Stimulated activated CD4-positive, alpha-beta T cell treated with anti-CD3 and anti-CD28 coated beads, Interleukin-12 subunit alpha, Interleukin-12 subunit beta, amount 100 ng/mL, for 4 hours (primary cell): ENCODE results near the gene SBF2.
"Not testable (repeated sequence)": the region's sequence is repeated elsewhere in the genome, so short reads cannot be mapped to it uniquely, and the experiment has no call there.

Experiments used
- DNase-seq: peaks from one replicate; pipeline ENCODE4 v3.0.0-alpha.2; 2020

Gene SBF2

DNA sequence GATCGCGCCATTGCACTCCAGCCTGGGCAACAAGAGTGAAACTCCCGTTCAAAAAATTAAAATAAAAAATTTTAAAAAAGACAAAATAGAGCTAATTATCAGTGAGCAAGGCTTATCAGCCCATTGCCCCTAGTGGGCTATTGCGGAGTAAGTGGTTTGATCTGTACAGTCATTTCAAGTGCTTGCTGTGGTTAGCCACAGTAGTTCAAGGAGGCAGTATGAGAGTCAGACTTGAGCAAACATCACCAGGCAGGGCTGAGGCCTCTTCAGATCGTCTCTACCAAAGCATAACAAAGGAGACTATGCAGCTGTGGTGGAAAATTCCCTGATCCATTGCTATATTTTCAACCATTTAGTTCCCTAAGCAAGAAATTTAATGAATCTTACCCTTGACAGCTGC, 4.3 kb upstream of the SBF2 start:
- DNase-seq = no peak

DNA sequence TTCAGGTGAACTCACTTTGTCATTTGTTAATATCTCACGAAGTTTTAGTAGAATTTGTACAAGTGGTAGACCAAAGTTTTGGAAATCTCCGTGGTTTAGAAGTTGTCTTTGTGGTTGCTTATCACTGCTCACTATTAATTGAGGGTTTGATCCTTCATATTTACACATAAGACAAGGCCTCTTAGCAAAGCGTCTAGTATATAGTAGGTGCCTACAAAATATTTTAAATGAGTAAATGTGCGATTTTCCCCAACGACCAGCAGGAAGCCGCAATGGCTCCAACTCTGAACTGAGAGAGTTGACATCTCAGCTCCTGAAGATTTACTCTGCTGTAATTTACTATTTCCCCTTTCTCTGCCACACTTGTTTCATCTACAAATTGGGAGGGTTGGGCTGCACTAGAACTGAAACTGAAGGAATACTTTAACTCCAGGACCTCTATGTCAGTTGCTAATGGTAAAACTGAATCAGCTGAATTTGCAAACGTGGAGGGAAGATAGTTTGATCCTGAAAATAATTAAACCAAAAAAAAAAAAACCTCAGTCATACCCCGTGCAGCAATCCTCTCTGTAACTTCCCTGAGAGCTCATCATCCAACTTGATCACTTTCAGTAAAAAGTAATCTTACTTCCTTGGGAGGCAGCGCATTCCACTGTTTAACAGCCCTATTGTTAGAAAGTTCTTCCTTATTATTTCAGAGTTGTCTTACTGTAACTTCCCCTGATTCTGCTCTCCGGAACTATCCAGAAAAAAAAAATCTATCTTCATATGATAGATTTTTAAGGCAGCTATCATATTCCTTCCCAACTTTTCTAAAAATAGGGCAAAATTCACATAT, 1.3 kb upstream of the SBF2 start:
- DNase-seq = no peak

DNA sequence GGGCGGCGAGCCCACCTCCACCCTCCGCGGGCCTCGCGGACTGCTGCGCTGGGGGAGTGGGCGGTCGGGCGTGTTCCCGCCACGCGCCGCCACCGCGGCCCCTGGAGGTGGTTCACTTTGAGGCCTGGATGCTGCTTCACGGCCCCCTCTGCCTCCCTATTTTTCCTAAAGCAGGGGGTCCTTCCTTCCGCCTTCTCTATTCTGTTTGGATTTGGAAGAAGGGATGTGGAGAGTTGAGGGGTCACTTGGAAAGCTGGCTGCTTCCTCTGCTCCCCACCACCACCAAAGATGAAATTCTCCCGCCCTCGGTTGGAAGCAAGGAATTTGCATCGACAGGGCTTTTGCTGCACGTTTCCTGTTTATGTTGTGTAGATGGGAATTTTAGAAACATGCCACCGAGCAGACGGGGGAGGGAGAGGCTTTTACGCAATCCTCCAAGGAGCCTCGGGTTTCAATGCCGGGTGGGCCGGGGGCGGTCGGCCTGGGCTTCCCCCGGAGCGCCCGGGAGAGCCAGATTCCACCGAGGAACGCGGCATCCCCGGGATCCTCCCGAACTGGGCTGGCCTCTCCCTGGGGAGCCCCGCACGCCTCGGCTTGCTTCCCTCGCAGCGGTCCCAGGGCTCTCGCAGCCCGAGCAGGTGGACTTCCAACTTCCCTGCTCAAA, 403 bp upstream of the SBF2 start:
- no peak for DNase-seq

DNA sequence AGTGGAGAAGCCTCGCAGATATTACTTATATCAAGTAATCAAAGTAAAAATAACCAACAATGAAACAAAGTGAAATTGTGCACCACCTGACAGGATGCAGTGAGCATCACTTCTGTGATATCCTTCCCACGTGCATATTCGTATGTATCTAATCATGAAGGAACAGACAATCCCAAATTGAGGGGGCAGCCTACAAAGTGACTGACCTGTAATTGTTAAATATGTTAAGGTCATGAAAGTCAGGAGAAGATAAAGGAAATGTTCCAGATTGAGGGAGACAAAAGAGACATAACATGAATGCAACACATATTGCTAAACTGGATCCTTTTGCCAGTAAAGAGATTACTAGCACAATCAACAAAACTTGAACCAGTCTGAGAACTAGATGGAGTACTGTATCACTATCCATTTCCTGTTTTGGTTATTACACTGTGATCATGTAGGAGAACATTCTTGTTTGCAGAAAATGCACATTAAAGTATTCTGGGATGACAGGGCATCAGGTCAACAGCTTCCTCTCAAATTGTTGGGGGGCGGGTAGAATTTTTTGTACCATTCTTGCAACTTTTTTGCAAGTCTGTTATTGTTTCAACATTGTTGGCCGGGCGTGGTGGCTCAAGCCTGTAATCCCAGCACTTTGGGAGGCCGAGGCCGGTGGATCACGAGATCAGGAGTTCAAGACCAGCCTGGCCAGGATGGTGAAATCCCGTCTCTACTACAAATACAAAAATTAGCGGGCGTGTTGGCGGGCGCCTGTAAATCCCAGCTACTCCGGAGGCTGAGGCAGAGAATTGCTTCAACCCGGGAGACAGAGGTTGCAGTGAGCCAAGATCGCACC, 2.0 kb downstream of the SBF2 start:
- no peak for DNase-seq

DNA sequence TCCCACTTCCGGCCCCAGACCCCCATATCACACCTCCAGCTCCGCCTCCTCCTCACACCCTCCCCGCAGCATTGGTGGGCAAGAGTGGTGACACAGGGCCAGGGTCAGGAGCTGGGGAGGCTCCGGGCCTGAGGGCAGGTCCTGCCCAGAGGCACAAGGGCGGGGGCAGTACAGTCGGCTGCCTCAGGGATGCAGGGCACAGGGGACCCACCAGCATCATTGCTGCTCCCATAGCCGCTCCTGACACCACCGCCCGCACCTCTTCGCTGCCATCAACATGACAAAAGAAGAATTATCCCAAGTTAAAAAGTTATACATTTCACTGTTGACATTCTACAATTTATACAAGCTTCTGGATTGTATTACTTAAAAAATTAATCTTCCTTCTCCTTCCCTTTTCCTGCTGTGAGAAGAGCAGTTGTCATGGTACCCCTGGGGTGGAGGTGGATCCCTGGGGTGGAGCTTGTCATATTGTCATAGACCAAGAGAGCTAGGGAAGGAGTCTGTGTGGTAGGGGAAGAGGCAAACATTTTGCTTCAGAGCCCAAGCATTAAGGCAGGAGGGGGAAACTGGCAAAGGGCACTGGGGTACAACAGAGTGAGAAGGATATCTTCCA, 4.1 kb downstream of the SBF2 start:
- DNase-seq = no peak

DNA sequence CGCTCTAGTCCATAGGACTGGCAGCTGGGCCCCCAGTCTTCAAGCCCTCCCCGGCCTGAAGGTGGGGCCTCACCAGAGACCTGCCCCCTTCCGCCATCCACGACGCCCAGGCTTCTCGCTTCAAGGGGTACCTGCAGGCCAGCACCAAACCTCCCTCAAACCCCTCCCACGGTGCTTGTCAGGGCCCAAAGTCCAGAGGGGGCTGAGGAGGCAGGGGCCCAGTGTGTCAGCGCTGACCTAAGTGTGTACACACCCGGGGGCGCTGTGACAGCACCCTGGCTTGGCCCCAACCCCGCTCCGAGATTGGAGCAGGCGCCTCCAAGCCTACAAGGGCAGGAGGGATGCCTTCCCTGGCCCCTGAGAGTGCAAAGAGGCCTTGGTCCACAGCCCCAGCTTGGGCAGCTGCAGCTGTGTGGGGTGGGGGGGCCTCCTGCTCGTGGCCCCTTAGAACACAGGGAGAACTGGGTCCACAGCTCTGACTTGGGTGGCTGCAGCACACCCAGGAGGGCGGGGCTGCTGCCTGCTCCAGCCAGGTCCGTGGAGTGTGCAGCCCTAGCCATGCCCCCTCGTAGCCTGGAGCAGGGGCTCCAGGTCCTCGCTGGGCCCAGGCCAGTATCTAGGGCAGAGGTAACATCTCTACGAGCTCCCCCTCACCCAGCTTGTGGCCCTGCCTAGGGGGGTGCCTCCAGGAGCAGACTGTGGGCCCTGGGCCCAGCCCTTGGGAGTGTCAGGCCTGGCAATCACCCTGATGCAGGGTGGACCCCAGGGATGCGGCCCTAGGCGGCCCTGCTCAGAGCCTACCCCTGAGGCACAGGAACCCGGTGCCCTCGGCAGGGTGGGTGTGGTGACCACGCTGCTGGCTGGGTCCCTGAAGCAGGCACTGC, 4.9 kb downstream of the SBF2 start:
- DNase-seq = no peak

DNA sequence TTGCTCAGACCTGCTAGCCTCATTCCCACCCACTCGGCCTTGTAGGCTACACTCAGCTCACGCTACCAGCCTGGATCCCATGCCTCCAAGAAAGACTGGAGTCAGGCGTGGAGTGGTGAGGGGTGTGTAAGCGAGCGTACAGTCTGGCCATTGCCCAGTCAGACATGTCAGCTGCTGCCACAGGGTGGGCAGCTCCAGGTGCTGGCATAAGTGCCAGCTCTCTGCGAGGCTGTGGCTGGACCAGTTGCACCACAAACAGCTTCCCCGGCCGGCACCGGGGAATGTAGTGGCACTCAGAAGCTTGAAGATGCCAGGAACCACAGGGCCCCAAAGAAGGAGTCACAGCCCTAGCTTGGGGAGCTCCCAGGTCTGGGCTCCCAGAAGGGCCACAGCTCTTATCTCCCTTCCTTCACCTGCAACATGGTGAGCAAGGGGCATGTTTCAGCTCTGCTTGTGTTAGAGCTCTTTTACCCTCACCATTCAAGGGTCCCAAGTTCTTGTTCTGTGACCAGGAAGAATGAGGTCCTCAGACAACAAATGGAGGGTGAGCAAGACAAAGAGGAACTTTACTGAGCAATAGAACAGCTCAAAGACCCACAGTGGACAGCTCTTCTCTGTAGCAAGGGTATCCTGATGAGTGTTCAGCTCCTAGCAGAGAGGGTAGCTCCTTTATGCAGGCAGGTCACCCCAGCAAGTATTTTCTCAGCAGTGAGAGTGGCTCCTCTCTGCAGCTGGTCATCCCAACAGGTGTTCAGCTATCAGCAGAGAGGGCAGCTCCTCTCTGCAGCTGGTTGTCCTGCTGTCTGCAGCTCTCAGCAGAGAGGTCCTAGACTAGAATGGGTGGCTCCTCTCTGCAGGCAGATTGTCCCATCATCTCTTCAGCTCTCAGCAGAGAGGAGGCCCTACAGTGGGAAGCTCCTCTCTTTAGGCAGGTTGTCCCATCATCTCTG, 6.0 kb downstream of the SBF2 start:
- DNase-seq = no peak

DNA sequence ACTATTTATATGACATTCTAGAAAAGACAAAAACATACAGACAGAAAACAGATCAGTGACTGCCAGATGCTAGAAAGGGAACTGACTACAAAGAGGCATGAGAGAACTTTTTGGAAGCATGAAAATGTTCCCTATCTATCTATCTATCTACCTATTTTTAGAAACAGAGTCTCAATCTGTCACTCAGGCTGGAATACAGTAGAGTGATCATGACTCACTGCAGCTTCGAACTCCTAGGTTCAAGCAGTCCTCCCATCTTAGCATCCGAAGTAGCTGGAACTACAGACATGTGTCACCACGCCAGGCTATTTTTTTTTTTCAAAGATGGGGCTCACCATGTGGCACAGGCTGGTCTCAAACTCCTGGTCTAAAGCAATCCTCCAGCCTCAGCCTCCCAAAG, 6.9 kb downstream of the SBF2 start:
- DNase-seq = no peak

DNA sequence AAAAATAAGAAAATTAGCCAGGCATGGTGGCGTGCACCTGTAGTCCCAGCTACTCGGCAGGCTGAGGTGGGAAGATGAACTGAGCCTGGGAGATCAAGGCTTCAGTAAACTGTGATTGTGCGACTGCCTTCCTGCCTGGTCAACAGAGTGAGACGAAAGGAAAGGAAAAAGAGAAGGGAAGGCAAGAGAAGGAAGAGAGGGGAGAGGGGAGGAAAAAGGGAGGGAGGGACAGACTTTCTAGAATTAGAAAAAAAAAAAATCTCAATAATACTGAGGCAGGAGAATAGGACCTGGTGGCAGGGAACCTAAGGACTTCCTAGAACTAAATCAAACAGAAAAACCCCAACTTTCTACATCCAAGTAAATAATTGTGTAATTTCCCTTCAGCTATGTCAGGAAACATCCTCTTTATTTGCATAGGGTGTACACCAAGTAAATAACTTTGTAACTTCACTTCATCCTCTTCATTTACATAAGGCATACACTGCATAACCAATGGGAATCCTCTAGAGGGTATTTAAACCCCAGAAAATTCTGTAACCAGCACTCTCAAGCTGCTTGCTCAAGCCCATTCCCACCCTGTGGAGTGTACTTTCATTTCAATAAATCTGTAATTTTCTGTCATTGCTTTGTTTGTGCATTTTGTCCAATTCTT, 8.7 kb downstream of the SBF2 start:
- no peak for DNase-seq

DNA sequence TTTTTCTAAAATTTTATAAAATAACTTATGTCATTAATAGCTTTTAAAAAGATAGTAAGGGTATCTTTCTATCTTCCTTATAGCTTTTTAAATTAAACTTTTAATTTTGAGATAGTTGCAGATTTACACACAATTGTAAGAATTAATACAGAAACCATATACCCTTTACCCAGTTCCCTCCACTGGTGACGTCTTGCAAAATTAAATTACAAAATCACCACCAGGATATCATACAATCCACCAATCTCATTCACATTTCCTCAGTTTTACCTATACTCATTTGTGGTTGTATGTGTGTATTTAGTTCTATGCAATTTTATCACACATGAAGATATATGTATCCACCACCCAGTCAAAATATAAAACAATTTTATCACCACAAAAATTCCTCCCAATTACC, 10.0 kb downstream of the SBF2 start:
- DNase-seq = no peak

DNA sequence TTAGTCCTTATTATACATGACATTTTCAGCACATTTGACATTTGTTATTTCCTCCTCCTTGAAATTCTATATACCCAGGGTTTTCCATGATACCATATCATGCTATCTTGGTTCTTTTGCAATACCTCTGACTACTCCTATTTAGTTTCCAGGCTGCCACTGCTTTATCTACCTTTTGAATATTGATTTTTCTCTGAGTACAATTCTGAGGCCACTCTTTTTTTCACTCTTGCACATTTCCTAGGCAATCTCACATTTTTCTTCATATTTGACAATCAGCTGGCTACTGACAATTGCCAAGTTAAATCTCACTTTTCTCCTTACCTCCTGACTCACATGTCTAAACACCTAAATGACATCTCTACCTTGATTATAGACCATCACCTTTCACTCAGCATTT, 11.9 kb downstream of the SBF2 start:
- DNase-seq = no peak

DNA sequence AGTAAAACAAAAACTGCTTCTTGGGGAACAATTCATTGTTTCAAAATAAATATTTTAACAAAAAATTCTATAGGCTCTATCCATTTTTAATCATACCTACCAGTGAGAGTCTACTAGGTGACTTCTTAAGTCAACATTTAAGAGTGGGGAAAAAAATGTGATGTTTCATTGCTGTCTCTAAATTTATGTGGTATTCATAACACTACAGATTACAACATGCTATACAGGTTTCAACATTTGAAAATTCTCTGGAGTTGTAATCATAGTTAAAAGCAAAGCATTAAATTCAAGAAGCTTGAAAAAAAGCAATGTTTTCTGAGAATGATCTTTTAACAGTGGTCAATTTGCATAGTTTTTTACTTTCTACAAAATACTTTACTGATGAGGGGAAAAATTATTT, 18.3 kb downstream of the SBF2 start:
- DNase-seq = no peak

DNA sequence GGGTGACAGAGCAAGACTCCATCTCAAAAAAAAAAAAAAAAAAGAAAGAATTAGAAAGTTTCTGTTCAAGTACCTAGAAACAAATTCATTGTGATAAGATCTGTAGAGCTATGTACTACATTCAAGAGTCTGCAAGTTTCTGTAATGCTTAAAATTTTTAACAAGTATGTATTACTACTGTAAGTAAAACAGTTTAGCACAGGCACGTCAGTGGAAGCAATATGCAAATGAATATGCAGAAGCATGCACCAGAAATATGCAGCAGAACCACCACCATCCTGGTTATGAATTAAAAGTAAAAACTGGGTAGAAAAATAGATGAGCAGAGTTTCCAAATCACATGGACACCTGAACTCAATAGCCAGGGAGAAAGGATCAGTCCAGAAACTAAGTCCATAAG, 19.3 kb downstream of the SBF2 start:
- DNase-seq = no peak

DNA sequence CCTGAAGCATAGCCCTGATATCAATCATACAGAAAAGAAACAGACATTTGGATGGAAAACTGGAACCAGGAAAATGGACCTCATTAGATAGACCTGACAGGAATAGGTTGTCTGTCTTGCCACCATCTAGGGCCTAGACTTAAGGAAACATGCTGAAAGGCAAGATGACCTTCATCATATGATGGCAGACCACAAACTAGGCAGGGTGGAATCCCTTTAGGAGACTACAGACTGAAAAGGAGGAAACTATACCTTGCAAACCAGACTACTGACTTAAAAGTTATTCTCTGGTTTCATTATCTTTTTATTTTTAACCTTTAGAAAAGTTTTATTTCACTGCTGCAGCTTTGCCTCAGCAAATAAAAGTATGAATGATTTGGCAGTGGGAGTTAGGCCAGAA, 20.3 kb downstream of the SBF2 start:
- no peak for DNase-seq

DNA sequence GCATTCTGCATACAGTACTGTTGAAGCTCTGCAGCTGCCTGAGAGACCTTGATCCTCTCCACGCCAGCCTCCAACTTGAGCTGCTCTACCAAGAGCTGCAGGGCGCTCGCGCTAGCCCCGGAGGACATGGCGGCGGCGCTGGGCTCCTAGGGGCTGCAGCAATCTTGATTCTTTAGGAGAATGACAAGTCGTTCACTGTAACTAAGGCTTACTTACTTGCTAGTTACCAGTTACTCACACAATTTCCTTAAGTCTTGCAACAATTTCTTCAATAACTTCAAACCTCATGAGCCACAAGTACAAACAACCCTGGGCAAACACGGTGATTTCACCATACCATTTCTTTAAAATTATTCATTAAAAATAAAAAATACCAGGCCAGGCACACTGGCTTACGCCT, 21.9 kb downstream of the SBF2 start:
- no peak for DNase-seq

DNA sequence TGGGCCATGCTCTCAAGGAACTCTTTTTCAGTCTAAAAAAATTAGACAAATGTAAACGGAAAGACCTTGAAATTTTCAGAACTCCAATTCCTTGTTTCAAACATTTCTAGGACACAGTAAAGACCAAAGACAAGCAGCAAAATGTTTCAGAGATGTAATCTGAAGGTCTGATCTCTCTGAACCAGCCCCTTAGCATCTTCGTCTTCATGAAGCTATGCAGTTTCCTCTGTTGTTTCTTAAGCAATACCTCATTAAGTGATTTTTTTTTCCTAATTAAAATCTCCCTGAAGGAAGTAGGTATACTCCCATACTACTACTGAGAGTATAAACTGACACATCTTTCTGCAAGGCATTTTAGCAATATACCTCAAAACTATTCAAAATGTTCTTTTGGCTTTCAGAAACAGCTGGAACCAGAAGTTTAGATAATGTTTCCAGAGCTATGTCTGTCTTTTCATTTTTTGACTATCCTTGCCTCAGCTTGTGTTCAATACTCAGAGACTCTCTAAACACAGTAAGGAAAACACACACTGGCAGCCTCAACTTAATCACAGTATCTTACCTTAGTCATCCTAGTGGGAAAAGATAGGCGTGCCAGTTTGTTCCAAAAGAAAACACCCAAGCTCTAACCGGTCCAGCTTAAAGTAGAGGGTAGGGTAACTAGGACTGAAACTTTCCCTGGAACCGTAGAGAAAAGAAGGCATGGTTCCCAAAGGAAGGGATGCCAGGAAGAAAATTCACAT, 25.1 kb downstream of the SBF2 start:
- no peak for DNase-seq

DNA sequence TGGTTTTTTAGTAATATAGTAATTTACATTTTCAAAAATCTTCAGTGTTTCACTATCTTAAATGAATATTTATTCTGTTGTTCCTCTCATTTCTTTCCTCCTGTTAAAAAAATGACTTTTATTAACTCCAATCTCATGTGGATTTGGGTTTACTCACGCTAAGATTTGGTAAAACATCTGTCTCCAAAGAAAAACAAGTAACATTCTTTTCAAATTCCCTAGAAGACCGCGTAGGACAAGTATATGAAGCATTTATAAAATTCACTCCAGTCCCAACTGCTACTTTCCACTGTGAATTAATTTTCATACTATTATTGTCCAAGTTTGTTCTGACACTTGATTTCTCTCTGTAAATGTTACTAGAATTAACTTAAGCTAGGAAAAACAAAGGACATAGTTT, 26.2 kb downstream of the SBF2 start:
- no peak for DNase-seq

DNA sequence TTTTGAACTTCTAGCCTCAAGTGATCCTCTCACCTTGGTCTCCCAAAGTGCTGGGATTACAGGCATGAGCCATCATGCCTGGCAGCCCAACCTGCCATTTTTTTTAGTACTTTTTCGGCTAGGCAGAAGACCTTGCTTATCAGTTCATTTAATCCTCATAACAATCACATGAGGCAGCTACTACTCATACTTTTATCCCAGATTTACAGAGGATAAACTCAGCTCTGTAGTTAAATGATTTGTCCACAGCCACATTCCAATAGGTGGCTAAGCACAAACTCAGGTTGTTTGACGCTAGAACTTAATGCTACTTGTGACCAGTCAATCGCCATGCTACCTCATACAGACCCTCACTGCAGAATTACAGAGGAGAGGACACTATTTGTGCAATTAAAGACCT, 28.1 kb downstream of the SBF2 start:
- DNase-seq = no peak

DNA sequence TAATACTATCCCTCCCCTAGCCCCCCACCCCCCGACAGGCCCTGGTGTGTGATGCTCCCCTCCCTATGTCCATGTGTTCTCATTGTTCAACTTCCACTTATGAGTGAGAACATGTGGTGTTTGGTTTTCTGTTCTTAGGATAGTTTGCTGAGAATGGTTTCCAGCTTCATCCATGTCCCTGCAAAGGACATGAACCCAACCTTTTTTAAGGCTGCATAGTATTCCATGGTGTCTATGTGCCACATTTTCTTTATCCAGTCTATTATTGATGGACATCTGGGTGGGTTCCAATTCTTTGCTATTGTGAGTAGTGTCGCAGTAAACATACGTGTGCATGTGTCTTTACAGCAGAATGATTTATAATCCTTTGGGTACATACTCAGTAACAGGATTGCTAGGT, 29.3 kb downstream of the SBF2 start:
- not testable (repeated sequence) for DNase-seq

DNA sequence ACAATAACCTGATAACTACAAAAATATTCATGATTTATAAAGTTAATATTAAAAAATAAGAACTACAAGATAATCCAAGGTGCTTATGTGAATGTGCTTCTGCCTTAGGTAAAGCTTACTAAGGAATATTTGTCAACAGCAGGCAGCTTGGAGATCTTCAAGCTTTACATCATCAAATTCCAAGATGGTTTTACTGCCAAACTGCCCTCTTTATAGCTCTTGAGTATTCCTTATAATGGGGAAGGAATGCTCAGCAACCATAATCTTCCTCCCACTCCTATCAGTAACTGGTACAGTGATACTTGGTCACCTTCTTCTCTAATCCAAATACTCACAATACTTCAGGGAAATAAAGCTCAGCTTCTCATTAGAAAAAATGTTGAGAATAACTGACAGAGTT, 30.1 kb downstream of the SBF2 start:
- no peak for DNase-seq
